ENCODE data around the gene ITSN2. TPM values are rescaled to one million over a fixed set of nuclear protein-coding genes. Genes with fewer than 3 reads are reported as not detected.

The ITSN2 gene
- total RNA-seq, 1 experiment from 2014 or later = 21.9 TPM

DNA sequence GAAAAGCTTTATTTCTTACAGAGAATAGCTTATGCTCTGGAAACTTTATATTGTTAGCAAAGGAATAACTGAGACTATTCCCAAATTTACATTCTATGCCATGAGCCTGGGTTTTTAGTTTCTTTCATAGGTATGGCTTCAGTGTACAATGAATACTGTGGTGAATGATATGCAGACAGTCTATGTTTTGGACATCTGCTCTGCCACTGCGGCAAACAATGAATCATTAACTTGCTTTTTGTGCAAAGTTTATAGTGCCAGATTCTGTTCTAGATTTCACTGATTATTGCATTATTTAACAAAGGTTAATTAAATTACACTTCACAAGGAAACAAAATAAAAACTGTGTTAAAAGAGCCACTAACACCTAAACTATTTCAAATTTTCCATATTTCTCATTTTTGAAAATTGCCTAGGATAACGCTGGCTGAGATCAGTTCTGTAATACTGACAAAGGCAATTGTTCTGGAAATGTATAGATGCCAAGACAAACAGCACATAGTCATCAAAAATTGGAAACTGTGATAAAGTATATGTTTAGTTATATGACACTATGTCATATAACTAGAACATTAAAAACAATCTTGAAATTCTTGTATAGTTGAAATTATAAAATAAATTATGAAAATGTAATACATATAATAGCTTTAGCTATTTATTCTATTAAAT is 74.7 kb downstream of the ITSN2 start:
- H4K20me1 ChIP-seq (ENCODE audit: low read length) = no peaks in the 10 kb centered on the region
- no peaks in the 10 kb centered on the region for H3K27me3 ChIP-seq (ENCODE audit: low read length)
- H3K4me1 ChIP-seq (ENCODE audit: insufficient read depth, low read length) = no peaks in the 10 kb centered on the region
- H3K9me2 ChIP-seq (replicated peaks; ENCODE audit: low read length) = no peaks in the 10 kb centered on the region
- H3K4me3 ChIP-seq (ENCODE audit: low read length) = no peak overlapping the region
- H2AFZ ChIP-seq (ENCODE audit: low read length) = no peak overlapping the region
- no peak overlapping the region for H3K9ac ChIP-seq (ENCODE audit: low read length)
- no peaks in the 10 kb centered on the region for H3K79me2 ChIP-seq (ENCODE audit: low read length)
- BruUV-seq (replicated peaks) = no TSS peak
- no peak overlapping the region for H3K27ac ChIP-seq (ENCODE audit: low read length)
- DNase-seq (no peak), ATAC-seq (peak; percentile 59)
- H3K9me3 ChIP-seq (ENCODE audit: low read length) = no peaks in the 10 kb centered on the region
- H3F3A ChIP-seq (ENCODE audit: low read length, unreplicated experiment) = no peaks in the 10 kb centered on the region
- H3K36me3 ChIP-seq (ENCODE audit: low read depth, low read length) = peaks cover 2% of the 10 kb centered on the region
- no peak for TF ChIP-seq EZH2 (IDR thresholded peaks at IDR 0.05; ENCODE audit: low read length, unreplicated experiment)
- no peak for TF ChIP-seq EZH2phosphoT487 (IDR thresholded peaks at IDR 0.05; ENCODE audit: borderline replicate concordance, low read length)
- TF ChIP-seq, protein P1, sequence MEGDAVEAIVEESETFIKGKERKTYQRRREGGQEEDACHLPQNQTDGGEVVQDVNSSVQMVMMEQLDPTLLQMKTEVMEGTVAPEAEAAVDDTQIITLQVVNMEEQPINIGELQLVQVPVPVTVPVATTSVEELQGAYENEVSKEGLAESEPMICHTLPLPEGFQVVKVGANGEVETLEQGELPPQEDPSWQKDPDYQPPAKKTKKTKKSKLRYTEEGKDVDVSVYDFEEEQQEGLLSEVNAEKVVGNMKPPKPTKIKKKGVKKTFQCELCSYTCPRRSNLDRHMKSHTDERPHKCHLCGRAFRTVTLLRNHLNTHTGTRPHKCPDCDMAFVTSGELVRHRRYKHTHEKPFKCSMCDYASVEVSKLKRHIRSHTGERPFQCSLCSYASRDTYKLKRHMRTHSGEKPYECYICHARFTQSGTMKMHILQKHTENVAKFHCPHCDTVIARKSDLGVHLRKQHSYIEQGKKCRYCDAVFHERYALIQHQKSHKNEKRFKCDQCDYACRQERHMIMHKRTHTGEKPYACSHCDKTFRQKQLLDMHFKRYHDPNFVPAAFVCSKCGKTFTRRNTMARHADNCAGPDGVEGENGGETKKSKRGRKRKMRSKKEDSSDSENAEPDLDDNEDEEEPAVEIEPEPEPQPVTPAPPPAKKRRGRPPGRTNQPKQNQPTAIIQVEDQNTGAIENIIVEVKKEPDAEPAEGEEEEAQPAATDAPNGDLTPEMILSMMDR (conservative IDR thresholded peaks at IDR 0.05; ENCODE audit: low read depth, low read length) = no peak
- ChIA-PET POLR2A (ENCODE audit: unreplicated experiment) (no interaction called here), CTCF (no interaction called here)
- intact Hi-C loops (cut with micrococcal nuclease) = no loop called here
- H3K4me2 ChIP-seq (ENCODE audit: low read length) = no peak overlapping the region

DNA sequence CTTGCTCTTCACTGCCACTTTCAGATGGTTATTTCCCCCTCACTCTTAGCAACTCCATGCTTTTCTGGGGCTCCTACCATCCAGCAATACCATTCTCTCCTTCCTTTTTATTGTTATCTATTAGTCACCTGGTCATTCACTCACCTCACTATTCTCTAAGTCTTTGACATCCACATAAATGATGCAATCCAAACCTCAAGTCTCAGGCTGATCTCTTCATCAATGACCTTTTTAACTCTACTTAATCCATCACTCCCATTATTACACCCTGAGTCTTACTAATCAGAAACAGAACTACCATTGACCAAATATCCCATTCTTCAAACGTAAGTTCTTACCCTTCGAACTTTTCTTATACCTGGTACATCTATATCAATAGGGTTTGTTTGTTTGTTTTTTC is 79.7 kb downstream of the ITSN2 start:
- no TSS peak for BruUV-seq (replicated peaks)
- Histone ChIP-seq H3K27ac (ENCODE audit: low read length) (no peak overlapping the region), H2AFZ (ENCODE audit: low read length) (no peak overlapping the region), H4K20me1 (ENCODE audit: low read length) (no peaks in the 10 kb centered on the region), H3K9ac (ENCODE audit: low read length) (no peak overlapping the region), H3K9me2 (replicated peaks; ENCODE audit: low read length) (no peaks in the 10 kb centered on the region), H3K9me3 (ENCODE audit: low read length) (no peaks in the 10 kb centered on the region), H3K79me2 (ENCODE audit: low read length) (no peaks in the 10 kb centered on the region), H3F3A (ENCODE audit: low read length, unreplicated experiment) (no peaks in the 10 kb centered on the region), H3K27me3 (ENCODE audit: low read length) (no peaks in the 10 kb centered on the region), H3K36me3 (ENCODE audit: low read depth, low read length) (0 out of 2 replicates have a peak, but pooled peaks cover 3% of the 10 kb centered on the region), H3K4me3 (ENCODE audit: low read length) (no peak overlapping the region), H3K4me2 (ENCODE audit: low read length) (no peak overlapping the region), H3K4me1 (ENCODE audit: insufficient read depth, low read length) (0 out of 2 replicates have a peak, but pooled peaks cover 8% of the 10 kb centered on the region)
- intact Hi-C loops (cut with micrococcal nuclease) = no loop called here
- TF ChIP-seq, protein P1 (conservative IDR thresholded peaks at IDR 0.05; ENCODE audit: low read depth, low read length) = no peak
- TF ChIP-seq EZH2 (IDR thresholded peaks at IDR 0.05; ENCODE audit: low read length, unreplicated experiment) = no peak
- TF ChIP-seq EZH2phosphoT487 (IDR thresholded peaks at IDR 0.05; ENCODE audit: borderline replicate concordance, low read length) = no peak
- DNase-seq = no peak
- no peak for ATAC-seq
- CTCF ChIA-PET = no interaction called here
- POLR2A ChIA-PET (ENCODE audit: unreplicated experiment) = no interaction called here

DNA sequence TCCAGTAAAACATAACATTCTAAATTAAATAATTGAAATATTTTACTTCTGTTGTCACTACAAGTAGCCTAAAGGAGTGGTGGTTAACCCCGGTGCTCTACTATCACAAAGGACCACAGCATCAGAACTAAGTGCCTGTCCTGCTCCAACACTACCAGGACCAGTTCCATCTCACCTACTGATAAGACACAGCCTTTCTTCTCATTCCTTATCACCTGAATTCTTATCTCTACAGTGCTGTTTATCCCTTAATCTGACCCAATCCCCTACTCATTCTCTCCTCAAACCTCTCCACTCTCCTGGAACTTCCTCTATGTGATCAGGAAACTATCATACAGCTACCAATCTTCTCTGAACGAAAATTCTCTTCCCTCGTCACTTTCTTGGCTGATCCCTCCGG is 80.2 kb downstream of the ITSN2 start:
- POLR2A ChIA-PET (ENCODE audit: unreplicated experiment) = no interaction called here
- no peak for DNase-seq
- no TSS peak for BruUV-seq (replicated peaks)
- ATAC-seq = no peak
- no peaks in the 10 kb centered on the region for H3F3A ChIP-seq (ENCODE audit: low read length, unreplicated experiment)
- H3K4me2 ChIP-seq (ENCODE audit: low read length) = no peak overlapping the region
- 0 out of 2 replicates have a peak, but pooled peaks cover 8% of the 10 kb centered on the region for H3K4me1 ChIP-seq (ENCODE audit: insufficient read depth, low read length)
- no peaks in the 10 kb centered on the region for H3K79me2 ChIP-seq (ENCODE audit: low read length)
- H3K36me3 ChIP-seq (ENCODE audit: low read depth, low read length) = 0 out of 2 replicates have a peak, but pooled peaks cover 8% of the 10 kb centered on the region
- no peaks in the 10 kb centered on the region for H3K9me3 ChIP-seq (ENCODE audit: low read length)
- H3K9me2 ChIP-seq (replicated peaks; ENCODE audit: low read length) = no peaks in the 10 kb centered on the region
- CTCF ChIA-PET = no interaction called here
- no peak overlapping the region for H3K27ac ChIP-seq (ENCODE audit: low read length)
- H3K9ac ChIP-seq (ENCODE audit: low read length) = no peak overlapping the region
- intact Hi-C loops (cut with micrococcal nuclease) = no loop called here
- H2AFZ ChIP-seq (ENCODE audit: low read length) = no peak overlapping the region
- H4K20me1 ChIP-seq (ENCODE audit: low read length) = no peaks in the 10 kb centered on the region
- H3K4me3 ChIP-seq (ENCODE audit: low read length) = no peak overlapping the region
- H3K27me3 ChIP-seq (ENCODE audit: low read length) = no peaks in the 10 kb centered on the region
- TF ChIP-seq, protein P1 (conservative IDR thresholded peaks at IDR 0.05; ENCODE audit: low read depth, low read length) = no peak
- no peak for TF ChIP-seq EZH2phosphoT487 (IDR thresholded peaks at IDR 0.05; ENCODE audit: borderline replicate concordance, low read length)
- no peak for TF ChIP-seq EZH2 (IDR thresholded peaks at IDR 0.05; ENCODE audit: low read length, unreplicated experiment)
